H1 (cell line): Measurements from ENCODE around the gene CACNA2D1. TPM values are rescaled to one million over a fixed set of nuclear protein-coding genes. Genes with fewer than 3 reads are reported as not detected.

Experiments used
- CHD1 ChIP-seq: IDR thresholded peaks from 2 replicates; pipeline ENCODE4 v1.6.1; 2012; ENCODE audit warnings: low read depth, low read length, improper control_type of control experiment
- JUND ChIP-seq: IDR thresholded peaks from 2 replicates; pipeline ENCODE4 v1.6.1; 2011; ENCODE audit warnings: mild to moderate bottlenecking, improper control_type of control experiment, low read length
- NRF1 ChIP-seq: IDR thresholded peaks from 2 replicates; pipeline ENCODE4 v1.6.1; 2011; ENCODE audit warnings: mild to moderate bottlenecking, low read depth, low read length, improper control_type of control experiment
- POU5F1 ChIP-seq: IDR thresholded peaks from 2 replicates; pipeline ENCODE4 v1.6.1; 2011; ENCODE audit warnings: low read depth, mild to moderate bottlenecking, low read length, moderate library complexity
- SUZ12 ChIP-seq: fragments of 200-600 bp; sonication (generic); IDR thresholded peaks from 2 replicates; pipeline ENCODE4 v1.6.1; 2012; ENCODE audit warnings: mild to moderate bottlenecking, inconsistent platforms, low read length, moderate library complexity, mixed read lengths
- TAF7 ChIP-seq: optimal IDR thresholded peaks from 2 replicates; pipeline ENCODE3; 2011; ENCODE audit warnings: low read depth, mild to moderate bottlenecking, inconsistent platforms, low read length, moderate library complexity, borderline replicate concordance
- polyA plus RNA-seq, 7 experiments: library from polyadenylated mRNA; depleted of rRNA in 3 of 7; stranded (reverse) in 5 of 7; unstranded in 2 of 7; fragments of >200 nt in 5 of 7; fragments of 200-250 nt in 2 of 7; gene quantifications; 1 replicate in 5 of 7; 2 replicates in 1 of 7; 4 replicates in 1 of 7; pipeline versions ENCODE4 v1.2.1 to v1.2.3, GENCODE V29; 2011 to 2013; ENCODE audit warnings: missing spikeins in 2 of 7, mixed read lengths in 2 of 7
- total RNA-seq: library from RNA; stranded (reverse); fragmentation: NEBNext Ultra II Directional; extraction: Animal tissue kit (Norgen Biotek cat#: 25700); gene quantifications from 2 replicates; pipeline ENCODE4 v1.2.1, GENCODE V29; 2021

CACNA2D1 gene
- total and polyA plus RNA-seq, 2 of the 8 experiments (the other 6 are each of a cell fraction or from before 2014, with no cell fraction given) = 4.3 to 27.3 TPM

- TF ChIP-seq TAF7 (no peak), JUND (no peak), SUZ12 (no peak), POU5F1 (no peak), CHD1 (no peak), NRF1 (no peak)
Observed at GRCh38 chr7:82035456-82035855, 408.1 kb downstream of the CACNA2D1 start (continued).
